Activated T-cell treated with anti-CD3 and anti-CD28 coated beads for 24 hours (primary cell): Measurements from ENCODE around the gene PCBP3.
A peak's percentile ranks its signal among the peaks of the same experiment; 100 is the strongest.
"Not testable (repeated sequence)": the region's sequence is repeated elsewhere in the genome, so short reads cannot be mapped to it uniquely, and the experiment has no call there.

Experiments
- DNase-seq: peaks from one replicate; pipeline ENCODE4 v3.0.0-alpha.2; 2020; ENCODE audit warnings: low read depth

Gene PCBP3

DNA sequence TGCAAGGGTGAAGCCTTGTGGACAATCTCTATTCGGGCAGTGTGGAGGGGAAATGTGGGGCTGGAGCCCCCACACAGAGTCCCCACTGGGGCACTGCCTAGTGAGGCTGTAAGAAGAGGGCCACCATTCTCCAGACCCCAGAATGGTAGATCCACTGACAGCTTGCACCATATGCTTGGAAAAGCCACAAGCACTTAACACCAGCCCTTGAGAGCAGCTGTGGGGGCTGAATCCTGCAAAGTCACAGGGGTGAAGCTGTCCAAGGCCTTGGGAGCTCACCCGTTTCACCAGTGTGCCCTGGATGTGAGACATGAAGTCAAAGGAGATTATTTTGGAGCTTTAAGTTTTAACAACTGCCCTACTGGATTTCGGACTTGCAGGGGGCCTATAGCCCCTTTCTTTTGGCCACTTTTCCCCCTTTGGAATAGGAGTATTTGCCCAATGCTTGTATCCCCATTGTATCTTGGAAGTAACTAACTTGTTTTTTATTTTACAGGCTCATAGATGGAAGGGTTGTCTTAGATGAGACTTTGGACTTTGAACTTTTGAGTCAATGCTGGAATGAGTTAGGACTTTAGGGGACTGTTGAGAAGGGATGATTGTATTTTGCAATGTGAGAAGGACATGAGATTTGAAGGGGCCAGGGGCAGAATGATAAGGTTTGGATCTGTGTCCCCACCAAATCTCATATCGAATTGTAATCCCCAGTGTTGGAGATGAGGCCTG, 321.7 kb downstream of the PCBP3 start:
- no peak for DNase-seq

DNA sequence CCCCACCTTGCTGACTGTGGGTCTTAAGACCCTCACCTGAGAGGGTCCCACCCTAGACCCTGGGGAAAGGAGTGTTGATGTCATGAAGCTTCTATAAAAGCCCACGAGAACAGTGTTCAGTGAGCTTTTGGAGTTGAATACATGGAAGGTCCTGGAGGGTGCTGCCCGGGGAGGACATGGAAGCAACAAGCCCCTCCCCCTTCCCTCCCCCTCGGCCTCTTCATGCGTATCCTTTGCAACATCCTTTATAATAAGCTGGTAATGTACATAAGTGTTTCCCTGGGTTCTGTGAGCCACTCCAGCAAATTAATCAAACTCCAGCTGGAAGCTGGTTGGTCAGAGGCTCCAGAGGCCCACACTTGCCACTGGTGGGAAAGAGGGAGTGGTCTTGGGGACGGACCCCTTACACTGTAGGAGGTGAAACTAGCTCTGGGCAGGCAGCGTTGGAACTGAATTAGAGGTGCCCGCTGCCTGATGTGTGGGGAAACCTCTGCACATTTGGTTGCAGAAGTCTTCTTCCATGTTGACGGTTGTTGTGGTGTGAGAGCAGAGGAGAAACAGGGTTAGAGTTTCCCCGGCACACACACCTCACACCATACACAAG, 323.4 kb downstream of the PCBP3 start:
- DNase-seq = no peak

DNA sequence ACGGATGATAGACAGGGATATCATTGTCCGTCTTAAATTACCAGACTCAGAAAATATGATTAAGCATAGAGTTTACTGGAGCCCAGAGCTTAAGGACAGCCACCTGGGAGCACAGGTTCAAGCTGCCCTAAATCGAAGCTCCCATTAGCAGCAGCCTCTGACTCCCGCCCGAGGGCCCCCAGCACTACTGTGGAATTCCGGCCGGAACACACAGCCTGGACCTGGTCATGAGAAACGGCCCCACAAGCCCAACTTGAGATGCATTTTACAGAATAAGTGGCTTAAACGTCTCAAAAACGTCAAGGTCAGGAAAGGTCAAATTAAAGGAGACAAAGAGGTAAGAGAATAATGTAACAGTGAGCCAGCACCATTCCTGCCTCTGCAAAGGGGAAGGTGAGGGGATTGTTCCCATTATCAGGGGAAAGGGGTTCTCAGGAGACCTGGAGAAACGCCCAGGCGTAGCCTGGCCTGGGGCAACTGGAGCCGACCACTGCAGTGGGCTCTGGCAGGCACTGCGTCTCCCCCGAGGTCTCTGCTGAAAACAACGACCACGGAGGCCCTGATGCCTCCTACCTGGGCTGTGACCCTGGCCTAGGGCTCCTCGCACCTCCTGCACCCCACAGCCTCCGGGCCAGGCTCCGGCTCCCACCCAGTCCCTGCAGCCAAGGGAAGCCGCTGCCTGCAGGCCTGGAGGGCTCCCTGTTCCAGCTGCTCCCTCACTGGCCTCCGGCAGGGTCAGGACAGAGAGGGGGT, 326.6 kb downstream of the PCBP3 start:
- no peak for DNase-seq

DNA sequence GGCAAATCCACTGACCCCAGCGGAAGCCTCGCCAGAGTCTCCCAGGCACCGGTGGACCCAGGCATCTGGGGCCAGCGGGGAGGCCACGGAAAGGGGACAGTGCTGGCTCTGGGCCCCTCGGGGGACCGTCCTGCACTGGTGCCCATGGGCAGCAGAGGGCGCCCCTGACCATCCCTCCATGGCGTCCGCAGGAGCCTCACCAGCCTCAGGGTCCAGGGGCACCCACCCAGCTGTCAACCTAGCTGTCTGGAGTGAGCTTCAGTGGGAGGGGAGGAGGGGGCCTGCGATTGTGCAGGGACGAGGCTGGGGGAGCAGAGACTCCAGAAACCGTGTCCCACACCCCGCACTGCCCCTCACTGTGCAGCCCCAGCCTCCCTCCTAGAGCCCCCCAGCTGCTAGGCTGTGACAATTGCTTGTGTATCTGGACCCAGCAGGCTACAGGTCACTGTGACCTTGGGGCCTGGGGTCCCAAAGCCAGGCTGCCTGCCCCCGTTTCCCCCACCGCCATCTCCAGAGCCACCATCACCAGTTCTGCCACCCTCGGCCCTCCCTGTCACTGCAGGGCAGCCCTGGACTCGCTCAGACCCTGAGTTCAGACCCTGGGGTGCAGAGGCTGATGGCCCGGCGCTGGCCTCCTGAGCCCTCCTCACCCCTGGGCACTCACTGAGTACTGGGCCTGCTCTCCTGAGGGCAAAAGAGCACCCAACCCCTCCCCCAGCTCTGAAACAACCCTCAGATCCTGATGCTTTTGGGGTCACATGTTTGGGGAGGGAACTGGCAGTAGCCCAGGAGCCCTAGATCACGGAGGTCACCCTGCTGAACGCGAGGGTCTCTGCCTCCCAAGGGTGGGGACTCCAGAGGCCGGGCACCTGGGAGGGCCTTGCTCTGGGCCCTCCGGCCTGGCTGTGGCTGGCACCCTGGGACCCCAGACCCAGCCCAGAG, 327.4 kb downstream of the PCBP3 start:
- peak; percentile 43 for DNase-seq

DNA sequence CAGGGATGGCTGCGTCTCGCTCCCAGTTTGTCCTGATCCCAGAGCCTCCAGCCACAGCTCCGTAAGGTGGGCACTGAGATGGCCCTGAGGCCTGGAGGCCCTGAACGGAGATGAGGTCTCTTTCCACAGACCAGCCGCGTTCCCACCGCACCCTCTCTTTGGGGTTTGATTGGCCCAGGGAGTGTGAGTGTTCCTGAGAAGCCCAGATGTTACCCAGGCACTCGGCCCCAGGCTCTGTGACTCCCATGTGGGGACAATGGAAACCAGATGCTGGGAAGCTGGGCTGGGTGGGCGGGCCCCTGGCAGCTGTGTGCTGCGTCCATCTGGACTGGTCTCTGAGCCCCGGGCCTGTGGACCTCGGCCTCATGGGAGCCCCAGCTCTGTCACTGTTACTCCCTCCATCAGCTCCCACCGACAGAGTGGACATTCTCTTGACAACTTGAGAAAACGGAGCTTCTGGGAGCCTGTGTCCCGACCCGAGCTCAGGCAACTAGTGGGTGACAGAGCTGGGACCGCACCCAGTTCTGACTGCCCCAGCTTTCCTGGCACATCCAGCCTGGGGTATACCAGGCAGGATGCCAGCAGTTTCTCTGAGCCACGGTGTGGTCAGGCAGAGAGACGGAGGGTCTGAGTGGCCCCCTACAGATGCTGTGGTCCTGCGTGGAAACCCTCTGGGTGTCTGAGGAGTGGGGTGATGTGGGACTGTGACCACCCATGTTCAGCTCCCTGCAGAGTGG, 328.3 kb downstream of the PCBP3 start:
- no peak for DNase-seq

DNA sequence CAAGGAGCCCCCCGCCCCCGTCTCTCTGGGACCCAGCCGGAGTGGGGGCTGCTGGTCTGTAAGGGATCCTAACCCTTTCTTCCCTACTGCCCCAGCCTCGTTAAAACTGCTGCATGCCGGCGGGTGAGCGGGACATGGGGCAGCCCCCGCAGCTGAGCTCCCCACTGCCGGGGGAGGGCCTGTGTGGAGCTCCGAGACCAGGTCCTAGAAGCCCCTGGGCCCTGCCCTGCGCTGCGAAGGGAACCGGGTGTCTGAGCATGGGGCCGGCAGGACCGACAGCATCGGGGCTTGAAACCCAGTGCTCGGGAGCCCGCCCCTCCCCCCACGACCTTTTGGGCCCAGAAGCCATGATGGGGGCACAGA, 328.8 kb downstream of the PCBP3 start:
- no peak for DNase-seq

DNA sequence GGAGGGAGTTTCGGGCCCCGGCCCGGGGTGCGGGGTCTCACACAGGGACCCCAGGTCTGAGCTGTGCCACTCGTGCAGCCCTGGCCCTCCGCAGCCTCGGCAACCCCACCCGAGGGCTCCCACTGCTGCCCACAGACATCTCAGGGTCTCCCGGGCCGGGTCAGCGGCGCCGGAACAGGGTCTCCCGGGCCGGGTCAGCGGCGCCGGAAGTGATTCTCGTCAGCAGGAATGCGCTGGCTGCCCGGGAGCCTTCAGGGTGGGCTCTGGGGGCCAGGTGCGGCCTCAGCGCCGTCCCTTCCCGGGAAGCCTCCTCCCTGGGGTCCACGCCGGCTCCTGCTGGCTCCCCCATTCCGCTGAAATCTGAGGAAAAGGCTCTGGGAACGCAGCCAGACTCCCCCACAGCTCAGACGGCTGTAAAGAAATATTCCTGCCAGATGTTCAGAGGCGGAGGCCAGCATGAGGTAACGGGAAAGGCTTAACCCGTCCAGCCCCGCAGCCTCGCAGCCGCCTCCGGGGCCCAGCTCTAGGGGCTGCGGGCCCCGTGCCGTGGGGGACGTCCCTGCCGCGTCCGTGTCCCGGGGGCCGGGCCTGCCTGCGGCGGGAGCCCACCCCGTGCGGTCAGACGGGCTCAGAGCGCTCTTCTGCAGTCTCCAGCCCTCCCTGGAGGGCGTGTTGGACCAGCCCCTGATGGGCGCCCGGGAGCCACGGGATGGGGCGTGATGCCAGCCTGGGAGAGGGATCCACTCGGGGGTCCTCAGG, 329.4 kb downstream of the PCBP3 start:
- DNase-seq = no peak

DNA sequence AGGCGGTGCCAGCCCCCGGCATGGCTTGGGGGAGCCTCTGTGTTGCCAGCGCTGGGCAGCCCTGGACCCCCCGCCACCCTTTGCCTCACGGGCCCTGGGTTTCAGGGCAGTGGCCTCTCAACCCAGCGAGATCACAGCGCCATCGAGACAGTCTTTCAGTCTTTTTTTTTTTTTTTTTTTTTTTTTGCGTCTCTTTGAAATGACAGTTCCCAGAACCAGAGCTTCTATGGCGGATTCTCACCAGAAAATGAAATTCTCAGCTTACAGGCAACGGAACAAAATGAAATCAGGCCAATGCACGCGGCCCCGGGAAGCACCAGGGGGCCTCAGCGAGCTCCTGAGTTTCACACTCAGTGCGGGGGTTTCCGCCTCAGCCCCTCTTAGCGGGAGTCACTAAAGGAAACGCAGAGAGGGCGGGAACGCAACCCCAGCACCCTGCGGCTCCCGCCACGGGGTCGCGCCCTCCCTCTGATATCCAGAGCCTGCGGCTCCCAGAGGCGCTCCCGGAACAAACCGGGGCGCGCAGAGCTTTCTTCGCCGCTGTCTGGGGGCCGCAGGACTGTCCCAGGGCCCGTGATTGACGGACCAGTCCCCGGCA, 330.0 kb downstream of the PCBP3 start:
- peak; percentile 78 for DNase-seq

DNA sequence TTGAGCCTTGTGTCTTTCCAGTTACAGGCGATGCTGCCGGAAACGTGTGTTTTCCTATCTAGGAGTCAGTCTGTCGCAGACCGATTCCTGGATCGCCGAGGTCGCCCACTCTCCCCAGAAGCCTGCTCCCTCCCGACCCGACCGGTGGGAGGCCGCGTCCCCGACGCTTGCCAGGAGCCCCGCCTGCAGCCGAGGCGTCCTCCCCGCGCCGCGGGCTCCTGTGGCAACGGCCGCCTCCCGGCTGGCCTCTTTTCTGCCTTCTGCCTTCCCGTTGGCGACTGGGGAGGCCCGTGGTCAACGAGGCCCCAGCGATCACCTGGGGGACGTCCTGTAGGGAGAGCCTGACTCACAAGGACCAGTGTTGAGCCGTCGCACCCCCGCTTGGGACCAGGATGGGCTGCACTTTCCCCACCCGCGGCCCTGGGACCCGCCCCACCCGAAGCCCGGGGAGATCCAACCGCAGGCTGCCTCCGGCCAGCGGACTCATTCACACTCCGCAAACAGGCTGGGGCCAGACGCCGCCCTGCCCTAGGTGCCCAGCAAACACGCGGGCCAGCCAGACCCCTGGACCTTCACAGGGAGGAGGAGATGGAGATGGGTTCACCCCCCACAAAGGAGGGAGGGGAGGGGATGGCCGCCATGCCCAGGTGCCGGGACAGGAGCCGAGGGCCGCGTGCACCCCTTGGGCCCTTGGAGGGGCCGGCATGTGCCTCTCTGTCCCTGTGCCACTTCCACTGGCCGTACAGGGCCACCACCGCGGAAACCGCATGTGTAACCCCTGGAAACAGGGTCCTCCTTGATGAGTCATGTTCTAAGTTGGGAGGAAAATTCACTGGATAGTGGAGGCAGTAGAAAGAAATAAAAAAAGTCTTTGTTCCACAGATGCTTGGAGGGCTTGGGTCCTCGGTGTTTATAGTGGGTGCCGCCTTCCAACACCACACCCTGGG, 330.8 kb downstream of the PCBP3 start:
- DNase-seq = no peak

DNA sequence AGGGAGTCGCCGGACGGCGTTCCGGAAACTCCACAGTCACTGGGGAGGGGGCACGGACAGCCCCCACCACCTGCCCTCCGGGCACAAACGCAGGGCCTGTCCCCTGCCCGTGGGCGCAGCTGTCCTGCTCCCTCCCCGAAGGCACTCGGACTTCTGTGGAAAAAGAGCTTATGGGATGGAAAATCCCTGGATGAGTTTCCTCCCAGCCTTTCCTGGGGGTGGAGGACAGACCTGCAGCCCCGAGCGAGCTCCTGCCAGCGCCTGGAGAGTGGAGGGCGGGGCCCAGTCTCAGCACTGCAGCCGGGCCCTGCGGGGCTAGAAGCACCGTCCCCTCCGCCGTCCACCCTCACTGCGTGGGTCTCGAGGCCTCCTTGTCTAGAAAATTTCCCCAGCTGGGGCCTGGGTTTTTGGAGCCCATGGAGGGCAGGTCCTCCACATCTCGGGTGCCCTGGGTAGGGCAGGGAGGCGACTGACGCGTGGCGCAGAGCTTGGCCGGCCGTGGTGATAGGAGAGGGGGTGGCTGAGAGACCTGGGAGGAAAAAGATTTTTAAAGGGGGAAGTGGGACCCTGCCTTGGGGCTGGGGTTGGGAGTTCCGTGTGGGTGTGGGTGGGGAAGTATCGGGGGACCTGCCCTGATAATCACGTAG, 331.6 kb downstream of the PCBP3 start:
- no peak for DNase-seq

DNA sequence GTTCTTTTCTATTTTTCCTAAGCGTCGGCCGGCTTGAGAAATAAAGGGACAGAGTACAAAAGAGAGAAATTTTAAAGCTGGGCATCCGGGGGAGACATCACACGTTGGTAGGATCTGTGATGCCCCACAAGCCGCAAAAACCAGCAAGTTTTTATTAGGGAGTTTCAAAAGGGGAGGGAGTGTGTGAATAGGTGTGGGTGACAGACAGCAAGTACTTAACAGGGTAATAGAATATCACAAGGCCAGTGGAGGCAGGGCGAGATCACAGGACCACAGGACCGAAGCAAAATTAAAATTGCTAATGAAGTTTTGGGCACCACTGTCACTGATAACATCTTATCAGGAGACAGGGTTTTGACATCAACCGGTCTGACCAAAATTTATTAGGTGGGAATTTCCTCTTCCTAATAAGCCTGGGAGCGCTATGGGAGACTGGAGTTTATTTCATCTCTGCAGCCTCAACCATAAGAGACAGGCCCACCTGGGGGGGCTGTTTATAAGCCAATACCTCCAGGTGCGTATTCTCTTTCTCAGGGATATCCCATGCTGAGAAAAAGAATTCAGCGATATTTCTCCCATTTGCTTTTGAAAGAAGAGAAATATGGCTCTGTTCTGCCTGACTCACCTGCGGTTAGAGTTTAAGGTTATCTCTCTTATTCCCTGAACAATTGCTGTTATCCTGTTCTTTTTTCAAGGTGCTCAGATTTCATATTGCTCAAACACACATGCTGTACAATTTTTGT, 332.3 kb downstream of the PCBP3 start:
- DNase-seq = not testable (repeated sequence)

DNA sequence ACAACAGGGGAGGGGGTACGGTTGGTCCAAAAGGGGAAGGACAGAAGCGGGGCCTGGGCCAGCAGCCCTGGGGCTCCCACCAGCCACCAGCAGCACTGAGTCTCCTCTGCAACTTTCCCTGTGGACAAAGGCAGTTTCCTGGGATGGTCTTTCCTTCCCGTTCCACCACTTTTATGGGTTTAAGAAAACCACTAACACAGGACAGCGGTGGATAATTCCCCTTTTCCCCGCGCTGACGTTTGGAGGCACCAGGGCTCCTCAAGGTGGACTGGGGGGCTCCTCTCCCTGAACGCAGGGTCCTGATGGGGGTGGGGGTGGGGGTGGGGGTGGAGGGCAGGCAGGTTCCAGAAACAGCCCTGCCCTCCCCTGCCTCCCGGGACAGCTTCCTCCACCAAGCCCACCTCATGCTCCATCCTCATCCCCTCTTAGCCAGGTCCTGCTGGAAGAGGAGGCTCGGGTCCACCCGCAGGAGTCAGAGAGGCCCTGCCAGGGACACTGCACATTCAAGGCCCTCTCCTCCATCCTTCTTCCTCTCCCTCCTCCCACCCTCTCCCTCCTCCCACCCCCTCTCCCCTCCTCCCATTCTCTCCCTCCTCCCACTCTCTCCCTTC, 333.3 kb downstream of the PCBP3 start:
- DNase-seq = no peak

DNA sequence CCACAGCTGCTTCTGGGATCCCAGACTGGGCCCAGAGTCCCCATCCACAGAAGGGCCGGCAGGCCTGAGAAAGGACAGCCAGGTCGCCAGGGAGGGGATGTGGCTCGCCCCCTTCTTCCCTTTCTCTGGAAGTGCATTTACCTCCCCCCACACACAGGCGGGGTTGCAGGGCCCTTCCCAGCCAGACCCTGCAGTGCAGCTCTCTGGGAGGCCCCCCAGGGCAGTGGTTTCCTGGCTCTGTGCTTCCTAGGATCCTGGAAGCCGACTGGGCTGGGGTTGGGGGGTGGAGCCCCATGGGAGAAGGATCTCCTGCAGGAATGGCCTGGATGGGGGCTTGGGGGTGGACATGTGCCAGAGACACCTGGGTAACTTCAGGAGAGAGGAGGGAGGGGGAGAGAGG, 333.9 kb downstream of the PCBP3 start:
- no peak for DNase-seq

DNA sequence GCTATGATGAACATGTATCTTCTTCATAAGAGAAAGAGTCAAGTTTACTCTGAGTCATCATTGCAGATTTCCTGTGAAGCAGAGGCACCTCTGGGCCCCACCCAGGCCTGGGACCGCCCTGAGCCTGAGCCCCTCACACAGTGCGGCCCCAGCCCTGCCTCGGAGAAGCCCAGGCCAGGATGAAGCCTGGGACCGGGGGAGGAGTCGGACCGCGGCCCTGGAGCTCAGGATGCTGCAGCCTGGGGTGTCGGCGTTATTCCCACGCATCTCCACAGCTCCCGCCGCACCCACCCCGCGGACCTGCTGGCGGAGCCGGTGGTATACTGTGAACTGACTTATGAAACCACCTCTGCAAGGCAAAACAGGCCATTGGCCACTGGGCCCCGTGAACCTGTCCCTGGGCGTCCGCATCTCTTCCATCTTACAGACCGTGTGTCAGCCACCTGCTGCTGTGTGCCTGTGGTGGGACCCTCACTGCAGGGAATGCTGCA, 335.7 kb downstream of the PCBP3 start:
- DNase-seq = no peak

DNA sequence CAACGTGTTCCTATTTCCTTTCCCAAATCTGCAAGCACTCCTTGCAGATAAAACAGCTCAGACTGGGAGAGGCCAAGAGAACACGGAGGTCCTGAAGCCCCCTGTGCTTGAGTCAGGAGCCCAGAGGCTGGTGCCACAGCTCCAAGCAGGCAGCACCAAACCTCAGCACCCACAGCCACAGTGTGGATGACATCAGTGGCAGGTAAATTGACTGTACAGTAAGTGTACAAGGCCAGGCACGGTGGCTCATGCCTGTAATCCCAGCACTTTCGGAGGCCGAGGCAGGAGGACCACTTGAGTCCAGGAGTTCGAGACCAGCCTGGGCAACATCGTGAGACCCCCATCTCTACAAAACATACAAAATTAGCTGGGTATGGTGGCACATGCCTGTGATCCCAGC, 336.1 kb downstream of the PCBP3 start:
- no peak for DNase-seq

DNA sequence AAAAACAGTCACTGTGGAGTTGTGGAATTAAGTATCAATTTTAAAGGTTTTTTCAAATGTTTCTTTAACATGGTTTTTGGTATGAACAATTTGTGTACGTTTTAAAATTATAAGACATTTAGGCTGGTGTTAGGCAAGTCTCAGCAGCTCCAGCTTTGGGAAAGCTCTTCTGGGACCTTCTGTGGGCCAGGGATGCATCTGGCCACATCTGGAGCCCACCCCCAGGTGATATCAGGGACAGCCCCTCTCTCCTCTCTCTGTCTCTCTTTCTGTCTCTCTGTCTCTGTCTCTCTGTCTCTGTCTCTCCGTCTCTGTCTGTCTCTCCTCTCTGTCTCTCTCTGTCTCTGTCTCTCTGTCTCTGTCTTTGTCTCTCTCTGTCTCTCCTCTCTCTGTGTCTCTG, 336.7 kb downstream of the PCBP3 start:
- DNase-seq = no peak

DNA sequence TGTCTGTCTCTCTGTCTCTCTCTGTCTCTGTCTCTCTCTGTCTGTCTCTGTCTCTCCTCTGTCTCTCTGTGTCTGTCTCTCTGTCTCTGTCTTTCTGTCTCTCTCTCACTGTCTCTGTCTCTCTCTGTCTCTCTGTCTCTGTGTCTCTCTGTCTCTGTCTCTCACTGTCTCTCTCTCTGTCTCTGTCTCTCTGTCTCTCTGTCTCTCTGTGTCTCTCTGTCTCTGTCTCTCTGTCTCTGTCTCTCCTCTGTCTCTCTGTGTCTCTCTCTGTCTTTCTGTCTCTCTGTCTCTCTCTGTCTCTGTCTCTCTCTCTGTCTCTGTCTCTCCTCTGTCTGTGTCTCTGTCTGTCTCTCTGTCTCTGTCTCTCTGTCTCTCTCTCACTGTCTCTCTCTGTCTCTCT, 337.2 kb downstream of the PCBP3 start:
- DNase-seq = no peak
